Spinal cord (tissue), 10 donors: ENCODE results near the gene KCNK16. TPM values are rescaled to one million over a fixed set of nuclear protein-coding genes. Genes with fewer than 3 reads are reported as not detected.
A peak's percentile ranks its signal among the peaks of the same experiment; 100 is the strongest.

Experiments used
- DNase-seq, 6 donors: peaks; one replicate each; pipeline versions ENCODE4 v3.0.0 to v3.0.0-alpha.2; 2013 to 2015; ENCODE audit warnings: low spot score in 6 of 6, low read depth in 4 of 6
- H3K27ac ChIP-seq: one replicate; pipeline ENCODE4 v1.5.1; 2013; ENCODE audit warnings: low read depth, low read length, control low read depth
- H3K27me3 ChIP-seq: one replicate; pipeline ENCODE4 v1.6.1; 2013; ENCODE audit warnings: low read length; ENCODE audit not compliant: control insufficient read depth, insufficient read depth
- H3K36me3 ChIP-seq: one replicate; pipeline ENCODE4 v1.6.1; 2013; ENCODE audit warnings: low read length; ENCODE audit not compliant: control insufficient read depth, insufficient read depth
- H3K4me1 ChIP-seq: one replicate; pipeline ENCODE4 v1.6.1; 2013; ENCODE audit warnings: low read length; ENCODE audit not compliant: control insufficient read depth, insufficient read depth
- H3K4me3 ChIP-seq: one replicate; pipeline ENCODE4 v1.5.1; 2013; ENCODE audit warnings: low read depth, low read length, control low read depth
- H3K9me3 ChIP-seq: one replicate; pipeline ENCODE4 v1.6.1; 2013; ENCODE audit warnings: low read length; ENCODE audit not compliant: control insufficient read depth, insufficient read depth
- WGBS: methylation state at CpG from one replicate; pipeline ENCODE4 v1.1.5; 2013; ENCODE audit warnings: missing lambda C conversion rate; ENCODE audit not compliant: insufficient coverage; 5-methylcytosine and 5-hydroxymethylcytosine counted together
- long read RNA-seq, 4 donors: transcript quantifications; one replicate each; lab custom pipeline, GENCODE V29; 2026
- polyA plus RNA-seq, 2 donors: library from polyadenylated mRNA; unstranded; fragments of 120-200 nt; gene quantifications; one replicate each; pipeline ENCODE4 v1.2.1, GENCODE V29; 2013; ENCODE audit not compliant: insufficient read length in 2 of 2
- total RNA-seq, 2 donors: library from RNA; depleted of rRNA in 1 of 2; stranded (reverse); fragments of 120-200 nt in 1 of 2; fragments of >200 nt in 1 of 2; gene quantifications; one replicate each; pipeline versions ENCODE4 v1.2.3 to v1.2.4, GENCODE V29; 2013 to 2014
- donor health status: healthy.

The KCNK16 gene
- total RNA-seq (not detected), polyA plus RNA-seq (not detected)
- long read RNA-seq, donor 1: 0 reads
- long read RNA-seq, donor 2: 0 reads
- long read RNA-seq, donor 3: 0 reads
- long read RNA-seq, donor 4: 0 reads

- H3K27me3 ChIP-seq: no peaks in the 10 kb centered on the region
- no peak for DNase-seq
- no peak within 1 kb of the TSS for H3K27ac ChIP-seq
- no peak within 1 kb of the TSS for H3K4me3 ChIP-seq
- H3K4me1 ChIP-seq: no peaks in the 10 kb centered on the region
- no peaks in the 10 kb centered on the region for H3K9me3 ChIP-seq
- H3K36me3 ChIP-seq: no peaks in the 10 kb centered on the region
- 75% methylated on average over 11 of the region's 11 CpGs for WGBS
Measured at GRCh38 chr6:39322306-39322850, at the start of gene KCNK16. KCNK16 (minus strand) TSS chr6:39322702; CDS start chr6:39322540, 162 bp downstream.

GRCh38 chr6:39370390-39370789 is 47.9 kb upstream of the KCNK16 start:
- H3K27ac ChIP-seq: no peak overlapping the region
- DNase-seq: peak in 1 of 6 donors; percentile 73
- H3K36me3 ChIP-seq: no peaks in the 10 kb centered on the region
- no peak overlapping the region for H3K4me3 ChIP-seq
- no peaks in the 10 kb centered on the region for H3K27me3 ChIP-seq
- H3K9me3 ChIP-seq: no peaks in the 10 kb centered on the region
- peaks cover 53% of the 10 kb centered on the region for H3K4me1 ChIP-seq
- WGBS: 37% methylated on average over 2 of the region's 3 CpGs

GRCh38 chr6:39369987-39370386 is 47.5 kb upstream of the KCNK16 start:
- WGBS: 45% methylated on average over 1 of the region's 1 CpG

GRCh38 chr6:39367700-39368099 is 45.2 kb upstream of the KCNK16 start:
- H3K36me3 ChIP-seq: no peaks in the 10 kb centered on the region
- H3K27me3 ChIP-seq: no peaks in the 10 kb centered on the region
- no peak overlapping the region for H3K4me3 ChIP-seq
- peak in 2 of 6 donors; percentile 69 to 83 for DNase-seq
- H3K4me1 ChIP-seq: peaks cover 61% of the 10 kb centered on the region
- H3K9me3 ChIP-seq: no peaks in the 10 kb centered on the region
- WGBS: 57% methylated on average over 1 of the region's 3 CpGs
- peak overlapping the region; percentile 79 for H3K27ac ChIP-seq

More at GRCh38 chr6:39369987-39370386, 47.5 kb upstream of the KCNK16 start:
- H3K9me3 ChIP-seq: no peaks in the 10 kb centered on the region
- peak in 1 of 6 donors; percentile 65 for DNase-seq
- H3K27ac ChIP-seq: peak overlapping the region; percentile 79
- no peak overlapping the region for H3K4me3 ChIP-seq
- no peaks in the 10 kb centered on the region for H3K27me3 ChIP-seq
- no peaks in the 10 kb centered on the region for H3K36me3 ChIP-seq
- H3K4me1 ChIP-seq: peaks cover 53% of the 10 kb centered on the region

- H3K9me3 ChIP-seq: no peaks in the 10 kb centered on the region
- no peaks in the 10 kb centered on the region for H3K36me3 ChIP-seq
- no peaks in the 10 kb centered on the region for H3K27me3 ChIP-seq
- WGBS: 39% methylated on average over 7 of the region's 9 CpGs
- no peak overlapping the region for H3K4me3 ChIP-seq
- H3K27ac ChIP-seq: peak overlapping the region; percentile 79
- DNase-seq: peak; percentile 80 to 95 (median 88)
- peaks cover 67% of the 10 kb centered on the region for H3K4me1 ChIP-seq
Measured at GRCh38 chr6:39366931-39367618, 44.6 kb upstream of the KCNK16 start.

- H3K4me3 ChIP-seq: no peak overlapping the region
- H3K9me3 ChIP-seq: no peaks in the 10 kb centered on the region
- H3K27ac ChIP-seq: peak overlapping the region; percentile 75
- H3K36me3 ChIP-seq: no peaks in the 10 kb centered on the region
- H3K27me3 ChIP-seq: no peaks in the 10 kb centered on the region
- WGBS: 88% methylated on average over 12 of the region's 13 CpGs
- DNase-seq: no peak
- H3K4me1 ChIP-seq: peaks cover 63% of the 10 kb centered on the region
Measured at GRCh38 chr6:39365281-39366074, 43.0 kb upstream of the KCNK16 start.

GRCh38 chr6:39363280-39363679 is 40.8 kb upstream of the KCNK16 start:
- Histone ChIP-seq H3K9me3 (no peaks in the 10 kb centered on the region), H3K4me3 (no peak overlapping the region), H3K4me1 (peaks cover 47% of the 10 kb centered on the region), H3K36me3 (no peaks in the 10 kb centered on the region), H3K27ac (no peak overlapping the region), H3K27me3 (no peaks in the 10 kb centered on the region)
- no peak for DNase-seq
- WGBS: 70% methylated on average over 6 of the region's 8 CpGs

- Histone ChIP-seq H3K9me3 (no peaks in the 10 kb centered on the region), H3K27me3 (no peaks in the 10 kb centered on the region), H3K27ac (peak overlapping the region; percentile 63), H3K4me1 (peaks cover 43% of the 10 kb centered on the region), H3K36me3 (no peaks in the 10 kb centered on the region), H3K4me3 (no peak overlapping the region)
- DNase-seq: peak in 2 of 6 donors; percentile 65 to 79
- 83% methylated on average over 1 of the region's 3 CpGs for WGBS
Measured at GRCh38 chr6:39362487-39362865, 40.0 kb upstream of the KCNK16 start.

GRCh38 chr6:39361657-39362486 is 39.4 kb upstream of the KCNK16 start:
- 31% methylated on average over 18 of the region's 21 CpGs for WGBS
- peaks cover 37% of the 10 kb centered on the region for H3K4me1 ChIP-seq
- peak; percentile 63 to 96 (median 78) for DNase-seq
- H3K9me3 ChIP-seq: no peaks in the 10 kb centered on the region
- H3K27ac ChIP-seq: peak overlapping the region; percentile 63
- H3K4me3 ChIP-seq: no peak overlapping the region
- no peaks in the 10 kb centered on the region for H3K27me3 ChIP-seq
- no peaks in the 10 kb centered on the region for H3K36me3 ChIP-seq
